B cell (primary cell): ENCODE results near the gene KLK13.

ENCODE experiments used
- EZH2 ChIP-seq: IDR thresholded peaks from 2 replicates; pipeline ENCODE4 v1.6.1; 2012; ENCODE audit warnings: borderline replicate concordance, low read depth, mild to moderate bottlenecking, moderate library complexity, low read length; ENCODE audit not compliant: insufficient read depth, poor library complexity, severe bottlenecking
- TF ChIP-seq, protein P1 (sequence below): fragments of 200-600 bp; IDR thresholded peaks from one replicate; pipeline ENCODE4 v1.8.0; 2022; ENCODE audit warnings: antibody characterized with exemption, mild to moderate bottlenecking

DNA sequence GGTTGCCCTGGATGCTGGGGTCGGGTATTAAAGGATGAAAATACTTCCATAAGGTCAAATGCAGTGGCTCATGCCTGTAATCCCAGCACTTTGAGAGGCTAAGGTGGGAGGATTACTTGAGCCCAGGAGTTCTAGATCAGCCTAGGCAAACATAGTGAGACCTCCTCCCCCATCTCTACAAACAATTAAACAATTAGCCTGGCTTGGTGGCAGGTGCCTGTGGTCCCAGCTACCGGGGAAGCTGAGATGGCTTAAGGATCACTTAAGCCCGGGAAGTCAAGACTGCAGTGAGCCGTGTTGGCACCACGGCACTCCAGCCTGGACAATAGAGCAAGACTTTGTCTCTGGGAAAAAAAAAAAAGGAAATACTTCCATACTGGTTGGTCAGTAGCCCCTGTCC is 40.0 kb downstream of the KLK13 start:
- TF ChIP-seq, protein P1, sequence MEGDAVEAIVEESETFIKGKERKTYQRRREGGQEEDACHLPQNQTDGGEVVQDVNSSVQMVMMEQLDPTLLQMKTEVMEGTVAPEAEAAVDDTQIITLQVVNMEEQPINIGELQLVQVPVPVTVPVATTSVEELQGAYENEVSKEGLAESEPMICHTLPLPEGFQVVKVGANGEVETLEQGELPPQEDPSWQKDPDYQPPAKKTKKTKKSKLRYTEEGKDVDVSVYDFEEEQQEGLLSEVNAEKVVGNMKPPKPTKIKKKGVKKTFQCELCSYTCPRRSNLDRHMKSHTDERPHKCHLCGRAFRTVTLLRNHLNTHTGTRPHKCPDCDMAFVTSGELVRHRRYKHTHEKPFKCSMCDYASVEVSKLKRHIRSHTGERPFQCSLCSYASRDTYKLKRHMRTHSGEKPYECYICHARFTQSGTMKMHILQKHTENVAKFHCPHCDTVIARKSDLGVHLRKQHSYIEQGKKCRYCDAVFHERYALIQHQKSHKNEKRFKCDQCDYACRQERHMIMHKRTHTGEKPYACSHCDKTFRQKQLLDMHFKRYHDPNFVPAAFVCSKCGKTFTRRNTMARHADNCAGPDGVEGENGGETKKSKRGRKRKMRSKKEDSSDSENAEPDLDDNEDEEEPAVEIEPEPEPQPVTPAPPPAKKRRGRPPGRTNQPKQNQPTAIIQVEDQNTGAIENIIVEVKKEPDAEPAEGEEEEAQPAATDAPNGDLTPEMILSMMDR: no peak
- TF ChIP-seq EZH2: no peak
